Activated B cell treated with CpG ODN at 0.5 μM for 24 hours (primary cell): ENCODE results near the gene HTR2B. TPM values are rescaled to one million over a fixed set of nuclear protein-coding genes. Genes with fewer than 3 reads are reported as not detected.
"Not testable (repeated sequence)": the region's sequence is repeated elsewhere in the genome, so short reads cannot be mapped to it uniquely, and the experiment has no call there.

Experiments
- ATAC-seq: fragments of 200-7000 bp; cut with Tn5 transposase; one replicate; pipeline ENCODE4 v1.10.0; 2021; ENCODE audit warnings: low read depth, mild to moderate bottlenecking, moderate library complexity
- CTCF ChIA-PET: fragments of 350-600 bp; sonication (Branson Sonifier 250); formaldehyde crosslinking; loops from one replicate; lab custom pipeline; 2021; ENCODE audit warnings: antibody characterized with exemption; lab: Charles Lee
- POLR2A ChIA-PET: fragments of 350-600 bp; sonication (Branson Sonifier 250); formaldehyde crosslinking; loops from one replicate; lab custom pipeline; 2021; ENCODE audit warnings: antibody characterized with exemption; lab: Charles Lee
- DNase-seq: peaks from one replicate; pipeline ENCODE4 v3.0.0; 2022
- H3K27ac Mint-ChIP-seq: one replicate; pipeline ENCODE4 v1.8.0; 2020; ENCODE audit warnings: mixed read lengths
- H3K27me3 Mint-ChIP-seq: one replicate; pipeline ENCODE4 v1.8.0; 2021; ENCODE audit warnings: mixed read lengths
- H3K36me3 Mint-ChIP-seq: one replicate; pipeline ENCODE4 v1.8.0; 2021; ENCODE audit warnings: low read depth, mixed read lengths
- H3K4me1 Mint-ChIP-seq: one replicate; pipeline ENCODE4 v1.8.0; 2021; ENCODE audit warnings: mixed read lengths
- H3K4me3 Mint-ChIP-seq: one replicate; pipeline ENCODE4 v1.8.0; 2020; ENCODE audit warnings: mild to moderate bottlenecking, mixed read lengths
- H3K9me3 Mint-ChIP-seq: one replicate; pipeline ENCODE4 v1.8.0; 2020; ENCODE audit warnings: mixed read lengths
- CTCF ChIP-seq: fragments of 200-600 bp; IDR thresholded peaks from one replicate; pipeline ENCODE4 v1.8.0; 2022; ENCODE audit warnings: antibody characterized with exemption, mild to moderate bottlenecking
- intact Hi-C: fragments of 100-400 bp; cut with micrococcal nuclease; formaldehyde crosslinking; loops from one replicate; pipeline ENCODE4 v1.15.1; 2024
- total RNA-seq: library from RNA; stranded (reverse); gene quantifications from 2 replicates; pipeline ENCODE4 v1.2.3, GENCODE V29; 2022

Gene HTR2B
- total RNA-seq, 1 donor from 2014 or later, result not detected

GRCh38 chr2:231144896-231145295 is 20.1 kb upstream of the HTR2B start:
- H3K4me3 Mint-ChIP-seq, result no peak overlapping the region
- H3K36me3 Mint-ChIP-seq, result peaks cover 50% of the 10 kb centered on the region
- POLR2A ChIA-PET, result no interaction called here
- CTCF ChIA-PET, result no interaction called here
- no peaks in the 10 kb centered on the region for H3K9me3 Mint-ChIP-seq
- intact Hi-C loops, result no loop called here
- H3K27ac Mint-ChIP-seq, result no peak overlapping the region
- DNase-seq (no peak), ATAC-seq (no peak)
- TF ChIP-seq CTCF, result no peak
- H3K27me3 Mint-ChIP-seq, result no peaks in the 10 kb centered on the region
- no peaks in the 10 kb centered on the region for H3K4me1 Mint-ChIP-seq

GRCh38 chr2:231140808-231141207 is 16.0 kb upstream of the HTR2B start:
- H3K27ac Mint-ChIP-seq, DNase-seq, H3K4me1 Mint-ChIP-seq, ATAC-seq, intact Hi-C loops, H3K9me3 Mint-ChIP-seq, H3K4me3 Mint-ChIP-seq, CTCF ChIA-PET, H3K27me3 Mint-ChIP-seq: not testable (repeated sequence)
- POLR2A ChIA-PET, result interaction anchor here (0.7 kb wide), 1 partner anchor 126 kb away, joined by 4 read pairs; no protein-coding TSS in a partner anchor
- H3K36me3 Mint-ChIP-seq, result peaks cover 29% of the 10 kb centered on the region

GRCh38 chr2:231139796-231140195 is 15.0 kb upstream of the HTR2B start:
- H3K27ac Mint-ChIP-seq, result no peak overlapping the region
- no peaks in the 10 kb centered on the region for H3K9me3 Mint-ChIP-seq
- peaks cover 24% of the 10 kb centered on the region for H3K36me3 Mint-ChIP-seq
- DNase-seq, result no peak
- H3K27me3 Mint-ChIP-seq, result no peaks in the 10 kb centered on the region
- POLR2A ChIA-PET, result interaction anchor here (0.7 kb wide), 1 partner anchor 9 kb away, joined by 8 read pairs; no protein-coding TSS in a partner anchor
- ATAC-seq, result no peak
- CTCF ChIA-PET, result no interaction called here
- TF ChIP-seq CTCF, result no peak
- intact Hi-C loops, result no loop called here
- peaks cover 13% of the 10 kb centered on the region for H3K4me1 Mint-ChIP-seq
- no peak overlapping the region for H3K4me3 Mint-ChIP-seq

- Mint-ChIP-seq H3K9me3 (no peaks in the 10 kb centered on the region), H3K27me3 (no peaks in the 10 kb centered on the region), H3K27ac (no peak overlapping the region), H3K4me3 (no peak overlapping the region), H3K4me1 (peaks cover 17% of the 10 kb centered on the region), H3K36me3 (peaks cover 22% of the 10 kb centered on the region)
- intact Hi-C loops, result no loop called here
- ATAC-seq, result no peak
- CTCF ChIA-PET, result no interaction called here
- POLR2A ChIA-PET, result no interaction called here
- no peak for DNase-seq
- no peak for TF ChIP-seq CTCF
Observed at GRCh38 chr2:231138699-231139098, 13.9 kb upstream of the HTR2B start.

- intact Hi-C loops, result no loop called here
- ATAC-seq (no peak), DNase-seq (no peak)
- Mint-ChIP-seq H3K27me3 (no peaks in the 10 kb centered on the region), H3K27ac (peak overlapping the region; percentile 48), H3K4me3 (no peak overlapping the region), H3K9me3 (no peaks in the 10 kb centered on the region), H3K4me1 (peaks cover 24% of the 10 kb centered on the region), H3K36me3 (peaks cover 17% of the 10 kb centered on the region)
- ChIA-PET POLR2A (interaction anchor here (0.5 kb wide), 1 partner anchor 317 kb away, joined by 14 read pairs; no protein-coding TSS in a partner anchor), CTCF (no interaction called here)
- TF ChIP-seq CTCF, result no peak
Observed at GRCh38 chr2:231134910-231135655, 10.2 kb upstream of the HTR2B start.
